Tibial nerve (tissue), 4 donors: ENCODE data around the gene SLC5A5. TPM values are rescaled to one million over a fixed set of nuclear protein-coding genes. Genes with fewer than 3 reads are reported as not detected.

Source experiments
- DNase-seq, 2 donors: peaks; one replicate each; pipeline ENCODE4 v3.0.0-alpha.2; 2019; ENCODE audit warnings: low spot score in 2 of 2
- H3K27ac ChIP-seq, 4 donors: fragments of 200-600 bp; sonication (generic) in 3 of 4; one replicate each; pipeline ENCODE4 v1.5.1; 2017 to 2019; ENCODE audit warnings: mild to moderate bottlenecking in 1 of 4
- H3K27me3 ChIP-seq, 2 donors: fragments of 200-600 bp; sonication (generic) in 1 of 2; one replicate each; pipeline versions ENCODE4 v1.5.1 to v1.6.0; 2017 to 2019
- H3K36me3 ChIP-seq, 3 donors: fragments of 200-600 bp; sonication (generic); one replicate each; pipeline ENCODE4 v1.5.1; 2018 to 2019
- H3K4me1 ChIP-seq, 4 donors: fragments of 200-600 bp; sonication (generic) in 3 of 4; one replicate each; pipeline ENCODE4 v1.5.1; 2017 to 2019
- H3K4me3 ChIP-seq, 4 donors: fragments of 200-600 bp; sonication (generic) in 3 of 4; one replicate each; pipeline ENCODE4 v1.5.1; 2017 to 2019; ENCODE audit warnings: mild to moderate bottlenecking in 1 of 4, moderate library complexity in 1 of 4
- H3K9me3 ChIP-seq, 4 donors: fragments of 200-600 bp; sonication (generic) in 3 of 4; one replicate each; pipeline ENCODE4 v1.5.1; 2017 to 2019
- CTCF ChIP-seq, 5 experiments: fragments of 200-600 bp in 3 of 5; fragments of 450-650 bp in 2 of 5; sonication (generic) in 3 of 5; IDR thresholded peaks; one replicate each; pipeline ENCODE4 v1.5.1; 2016 to 2019; ENCODE audit warnings: antibody characterized with exemption in 5 of 5, mild to moderate bottlenecking in 3 of 5, moderate library complexity in 2 of 5
- EP300 ChIP-seq, 2 donors: sonication (generic); formaldehyde crosslinking; IDR thresholded peaks; one replicate each; pipeline ENCODE4 v1.6.1; 2017; ENCODE audit warnings: antibody characterized with exemption in 2 of 2, mild to moderate bottlenecking in 1 of 2
- POLR2A ChIP-seq, 2 donors: fragments of 450-650 bp; IDR thresholded peaks; one replicate each; pipeline ENCODE4 v1.6.1; 2017; ENCODE audit warnings: antibody characterized with exemption in 2 of 2, mild to moderate bottlenecking in 2 of 2, moderate library complexity in 2 of 2
- WGBS, 2 donors: methylation state at CpG; one replicate each; pipeline ENCODE4 v1.1.5; 2018; 5-methylcytosine and 5-hydroxymethylcytosine counted together
- total RNA-seq, 4 donors: library from RNA; depleted of rRNA; stranded (reverse); fragments of >200 nt; gene quantifications; one replicate each; pipeline ENCODE4 v1.1.0, GENCODE V29; 2016

The SLC5A5 gene
- total RNA-seq, 4 donors from 2014 or later = not detected

GRCh38 chr19:17866312-17866963, 5.3 kb upstream of the SLC5A5 start:
- 86 to 89% methylated on average over 8 of the region's 8 CpGs for WGBS, 2 donors
- no peak overlapping the region for H3K27ac ChIP-seq

GRCh38 chr19:17866964-17867486, 4.7 kb upstream of the SLC5A5 start:
- WGBS, 2 donors = 76 to 78% methylated on average over 8 to 11 of the region's 11 CpGs
- Histone ChIP-seq H3K27me3 (peaks cover 0 to 27% of the 10 kb centered on the region in 2 donors), H3K4me1 (peaks cover 0 to 9% (median 2%) of the 10 kb centered on the region in 4 donors), H3K27ac (no peak overlapping the region), H3K4me3 (no peak overlapping the region), H3K36me3 (peaks cover 5 to 47% (median 22%) of the 10 kb centered on the region in 3 donors), H3K9me3 (no peaks in the 10 kb centered on the region)
- no peak for TF ChIP-seq CTCF (IDR thresholded peaks at IDR 0.05)
- TF ChIP-seq EP300 (IDR thresholded peaks at IDR 0.05) = no peak
- TF ChIP-seq POLR2A (IDR thresholded peaks at IDR 0.05) = no peak
- no peak for DNase-seq

More at GRCh38 chr19:17866312-17866963, 5.3 kb upstream of the SLC5A5 start:
- no peaks in the 10 kb centered on the region for H3K9me3 ChIP-seq
- H3K4me1 ChIP-seq = peaks cover 0 to 9% (median 5%) of the 10 kb centered on the region in 4 donors
- H3K36me3 ChIP-seq = peaks cover 9 to 53% (median 24%) of the 10 kb centered on the region in 3 donors
- H3K4me3 ChIP-seq = no peak overlapping the region
- no peak for DNase-seq
- H3K27me3 ChIP-seq = peaks cover 0 to 22% of the 10 kb centered on the region in 2 donors
- TF ChIP-seq EP300 (IDR thresholded peaks at IDR 0.05) (no peak), POLR2A (IDR thresholded peaks at IDR 0.05) (no peak), CTCF (IDR thresholded peaks at IDR 0.05) (no peak)

GRCh38 chr19:17868669-17869068, 3.1 kb upstream of the SLC5A5 start:
- DNase-seq = no peak
- Histone ChIP-seq H3K4me3 (no peak overlapping the region), H3K4me1 (peaks cover 0 to 21% (median 5%) of the 10 kb centered on the region in 4 donors), H3K27me3 (peaks cover 0 to 44% of the 10 kb centered on the region in 2 donors), H3K27ac (no peak overlapping the region), H3K9me3 (no peaks in the 10 kb centered on the region), H3K36me3 (peaks cover 0 to 30% (median 5%) of the 10 kb centered on the region in 3 donors)
- WGBS, 2 donors = 58 to 61% methylated on average over 6 of the region's 6 CpGs
- no peak for TF ChIP-seq CTCF (IDR thresholded peaks at IDR 0.05)
- TF ChIP-seq POLR2A (IDR thresholded peaks at IDR 0.05) = no peak
- no peak for TF ChIP-seq EP300 (IDR thresholded peaks at IDR 0.05)

- H3K36me3 ChIP-seq = peaks cover 0 to 25% (median under 1%) of the 10 kb centered on the region in 3 donors
- no peak for TF ChIP-seq CTCF (IDR thresholded peaks at IDR 0.05)
- TF ChIP-seq EP300 (IDR thresholded peaks at IDR 0.05) = no peak
- TF ChIP-seq POLR2A (IDR thresholded peaks at IDR 0.05) = no peak
- H3K4me3 ChIP-seq = no peak overlapping the region
- H3K27ac ChIP-seq = no peak overlapping the region
- WGBS, 2 donors = 34 to 36% methylated on average over 11 of the region's 11 CpGs
- peaks cover 0 to 49% of the 10 kb centered on the region in 2 donors for H3K27me3 ChIP-seq
- no peaks in the 10 kb centered on the region for H3K9me3 ChIP-seq
- no peak for DNase-seq
- H3K4me1 ChIP-seq = peaks cover 0 to 26% (median 5%) of the 10 kb centered on the region in 4 donors
These were observed 2.6 kb upstream of the SLC5A5 start for GRCh38 chr19:17869114-17869608.
